Hematopoietic multipotent progenitor cell treated with erythropoietin and hydrocortisone succinate and interleukin-3 and kit ligand, for 6 days (in vitro differentiated cells): ENCODE measurements around the gene TMEM119.
"Not testable (repeated sequence)": the region's sequence is repeated elsewhere in the genome, so short reads cannot be mapped to it uniquely, and the experiment has no call there.

ENCODE experiments used
- DNase-seq: peaks from one replicate; pipeline ENCODE4 v3.0.0-alpha.2; 2015

Gene TMEM119

DNA sequence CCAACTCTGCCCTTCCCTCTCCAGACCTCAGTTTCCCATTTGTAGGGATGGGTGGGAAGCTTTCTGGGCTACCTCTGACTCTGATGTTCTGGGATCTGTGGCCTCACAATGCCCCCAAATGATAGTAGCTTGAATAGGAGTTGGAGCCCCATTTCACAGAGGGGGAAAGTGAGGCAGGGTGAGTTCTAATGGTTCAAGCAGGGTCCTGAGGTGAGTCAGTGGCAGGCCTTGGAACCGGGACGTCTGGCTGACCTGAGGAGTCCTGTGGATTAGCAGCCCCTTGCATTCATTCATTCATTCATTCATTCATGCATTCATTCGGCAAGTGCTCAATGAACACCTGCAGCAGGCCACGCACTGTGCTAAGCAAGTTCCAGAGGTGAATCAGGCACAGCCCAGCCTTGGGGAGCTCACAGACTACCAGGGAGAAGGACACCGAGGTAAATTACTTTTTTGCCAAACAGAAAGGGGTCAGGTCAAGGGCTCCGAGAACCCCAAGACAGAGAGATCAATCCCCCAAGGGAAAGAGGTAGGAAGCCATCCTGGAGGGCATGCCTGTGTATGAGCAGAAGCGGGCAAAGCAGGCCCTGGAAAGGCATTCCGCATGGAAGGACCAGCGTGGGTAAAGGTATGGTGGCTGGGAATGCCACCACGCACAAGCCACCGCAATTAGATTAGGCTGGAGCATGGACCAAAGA, 818 bp upstream of the TMEM119 start:
- no peak for DNase-seq

DNA sequence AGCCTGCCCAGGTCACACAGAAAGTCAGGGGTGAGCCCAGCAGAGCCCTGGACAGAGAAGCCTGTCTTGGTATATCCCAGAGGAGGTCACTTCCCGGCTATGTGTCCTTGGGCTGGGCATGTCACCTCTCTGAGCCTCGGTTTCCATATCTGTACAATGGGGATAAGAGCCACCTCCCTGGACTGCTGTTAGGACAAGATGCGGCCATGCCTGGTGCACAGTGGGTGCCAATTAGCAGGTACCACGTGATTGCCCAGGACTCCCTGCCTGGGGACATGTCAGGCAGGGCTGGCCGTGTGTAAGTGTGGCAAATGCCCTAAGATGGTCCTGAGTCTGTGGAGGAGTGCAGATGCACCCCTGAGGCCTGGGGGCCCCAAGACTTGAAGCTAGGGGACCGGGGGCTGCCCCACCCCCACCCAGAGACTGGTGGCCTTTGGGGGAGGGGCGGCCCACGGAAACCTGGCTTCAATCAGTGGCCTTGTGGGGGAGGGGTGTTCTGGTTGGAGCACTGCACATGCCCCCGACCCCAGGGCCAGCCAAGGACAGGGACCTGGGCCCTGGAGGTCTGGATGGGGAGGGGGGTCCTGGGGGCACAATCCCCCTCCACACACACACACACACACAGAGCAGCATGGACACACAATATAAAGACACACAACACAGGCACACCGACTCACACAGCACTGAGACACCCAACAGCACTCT, 878 bp downstream of the TMEM119 start:
- DNase-seq = no peak

DNA sequence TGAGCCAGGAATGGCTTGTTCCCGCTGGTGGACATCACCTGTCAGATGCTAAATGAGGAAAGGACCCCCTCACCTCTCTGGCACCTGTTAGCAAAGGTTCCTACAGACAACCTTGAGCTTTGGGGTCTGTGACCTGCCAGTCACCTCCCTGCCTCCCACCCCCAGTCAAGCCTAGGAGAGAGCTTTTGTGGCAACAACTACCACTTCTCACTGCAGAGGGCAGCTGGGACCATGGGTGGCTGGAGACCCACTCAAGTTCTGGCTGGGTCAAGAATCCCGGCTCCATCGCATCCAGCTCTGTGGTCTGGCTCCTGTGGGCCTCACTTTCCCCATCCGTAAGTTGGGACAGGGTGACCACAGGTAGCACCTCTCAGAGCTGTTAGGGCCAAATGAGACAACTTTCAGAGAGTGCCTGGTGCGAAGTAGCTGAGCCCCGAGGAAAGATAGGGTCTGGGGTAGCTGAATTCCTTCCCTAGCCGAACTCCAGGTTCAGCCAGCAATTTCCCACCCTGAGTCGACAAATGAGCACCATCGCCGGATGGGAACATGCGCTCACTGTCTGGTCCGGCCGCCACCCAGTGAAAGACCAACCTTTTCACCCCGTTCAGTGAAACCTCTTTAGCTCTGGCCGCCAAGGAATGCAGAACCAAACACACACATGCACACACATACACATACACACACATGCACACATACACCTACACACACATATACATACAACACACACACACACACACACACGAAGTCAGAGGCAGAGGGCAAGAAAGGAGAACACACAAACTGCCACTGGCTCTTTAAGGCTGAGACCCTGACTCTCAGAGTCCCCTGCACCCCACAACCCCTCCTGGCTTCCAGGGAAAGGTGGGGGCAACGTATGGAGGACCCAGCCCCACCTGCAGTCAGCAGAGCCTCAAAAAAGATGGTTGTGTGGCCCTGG, 1.9 kb downstream of the TMEM119 start:
- no peak for DNase-seq

DNA sequence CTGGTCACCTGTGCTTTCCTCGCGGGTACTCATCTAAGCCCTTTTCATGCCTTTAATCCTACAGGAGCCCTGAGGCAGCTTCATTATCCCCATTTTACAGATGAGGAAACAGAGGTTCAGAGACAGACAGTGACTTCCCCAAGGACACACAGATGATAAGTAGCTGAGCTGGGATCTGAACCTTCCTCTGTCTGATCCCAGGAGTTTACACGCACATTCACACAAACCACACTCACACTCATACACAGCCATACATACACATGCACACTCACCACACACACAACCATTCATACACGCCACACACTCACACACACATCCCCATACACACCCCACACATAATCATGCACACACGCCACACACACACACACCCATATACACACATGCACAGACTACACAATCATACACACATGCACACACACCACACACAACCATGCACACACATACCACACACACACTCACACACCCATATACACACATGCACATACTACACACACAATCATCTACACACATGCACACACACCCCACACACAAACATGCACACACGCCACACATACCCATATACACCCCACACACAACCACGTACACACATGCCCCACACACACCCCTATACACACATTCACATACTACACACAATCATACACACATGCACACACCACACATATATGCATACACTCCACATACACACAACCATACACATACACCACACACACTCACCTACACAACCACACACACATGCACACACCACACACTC, 2.7 kb downstream of the TMEM119 start:
- DNase-seq = no peak

DNA sequence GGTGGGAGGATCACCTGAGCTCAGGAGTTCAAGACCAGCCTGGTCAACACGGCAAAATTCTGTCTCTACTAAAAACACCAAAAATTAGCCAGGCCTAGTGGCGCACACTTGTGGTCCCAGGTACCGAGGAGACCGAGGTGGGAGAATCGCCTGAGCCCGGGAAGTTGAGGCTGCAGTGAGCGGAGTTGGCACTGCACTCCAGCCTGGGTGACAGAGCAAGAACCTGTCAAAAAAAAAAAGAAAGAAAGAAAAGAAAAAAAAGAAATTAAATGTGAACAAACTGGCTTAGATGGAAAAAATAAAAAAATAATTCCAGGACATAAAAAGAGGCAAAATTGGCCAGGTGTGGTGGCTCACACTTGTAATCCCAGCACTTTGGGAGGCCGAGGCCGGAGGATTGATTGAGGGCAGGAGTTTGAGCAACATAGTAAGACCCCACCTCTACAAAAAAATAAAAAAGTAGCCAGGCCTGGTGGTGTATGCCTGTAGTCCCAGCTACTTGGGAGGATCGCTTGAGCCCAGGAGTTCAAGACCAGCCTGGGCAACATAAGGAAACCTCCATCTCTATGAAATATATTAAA, 3.5 kb downstream of the TMEM119 start:
- no peak for DNase-seq

DNA sequence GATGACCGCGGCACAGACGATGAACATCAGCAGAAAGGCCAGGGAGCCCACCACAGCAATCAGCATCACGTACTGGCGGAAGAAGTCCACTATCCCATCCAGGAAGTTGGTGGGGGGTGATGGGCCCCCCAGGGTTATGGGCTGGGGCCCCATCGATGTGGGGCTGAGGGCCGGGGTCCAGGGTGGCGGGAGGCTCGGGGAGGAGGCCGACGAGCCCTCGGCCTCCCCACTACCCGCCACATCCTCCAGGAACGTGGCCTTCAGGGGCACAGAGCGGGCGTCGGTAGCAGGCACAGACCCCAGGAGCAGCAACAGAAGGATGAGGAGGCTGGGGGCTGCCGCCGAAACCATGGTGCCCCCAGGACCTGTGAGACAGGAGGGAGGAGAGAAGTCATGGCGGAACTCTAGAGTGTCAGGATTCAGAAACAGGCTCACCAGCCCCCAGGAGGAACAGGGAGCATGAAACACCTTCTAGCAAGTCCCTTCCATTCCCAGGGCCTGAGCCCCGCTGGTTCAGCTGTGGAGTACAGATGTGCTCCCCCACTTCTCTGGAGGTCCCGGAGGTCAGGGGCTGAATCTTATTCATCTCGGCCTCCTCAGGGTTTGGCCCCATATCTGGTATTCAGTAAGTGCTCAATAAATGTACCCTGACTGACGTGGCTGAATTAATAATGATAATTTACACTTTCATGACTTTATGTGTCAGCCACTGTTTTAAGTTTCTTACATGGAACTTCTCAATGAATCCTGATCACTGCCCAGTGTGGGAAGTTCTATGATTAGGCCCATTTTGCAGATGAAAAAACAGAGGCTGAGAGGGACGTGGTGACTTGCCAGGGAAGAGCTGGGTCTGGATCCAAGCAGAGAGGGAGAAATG, 5.6 kb downstream of the TMEM119 start:
- DNase-seq = no peak

DNA sequence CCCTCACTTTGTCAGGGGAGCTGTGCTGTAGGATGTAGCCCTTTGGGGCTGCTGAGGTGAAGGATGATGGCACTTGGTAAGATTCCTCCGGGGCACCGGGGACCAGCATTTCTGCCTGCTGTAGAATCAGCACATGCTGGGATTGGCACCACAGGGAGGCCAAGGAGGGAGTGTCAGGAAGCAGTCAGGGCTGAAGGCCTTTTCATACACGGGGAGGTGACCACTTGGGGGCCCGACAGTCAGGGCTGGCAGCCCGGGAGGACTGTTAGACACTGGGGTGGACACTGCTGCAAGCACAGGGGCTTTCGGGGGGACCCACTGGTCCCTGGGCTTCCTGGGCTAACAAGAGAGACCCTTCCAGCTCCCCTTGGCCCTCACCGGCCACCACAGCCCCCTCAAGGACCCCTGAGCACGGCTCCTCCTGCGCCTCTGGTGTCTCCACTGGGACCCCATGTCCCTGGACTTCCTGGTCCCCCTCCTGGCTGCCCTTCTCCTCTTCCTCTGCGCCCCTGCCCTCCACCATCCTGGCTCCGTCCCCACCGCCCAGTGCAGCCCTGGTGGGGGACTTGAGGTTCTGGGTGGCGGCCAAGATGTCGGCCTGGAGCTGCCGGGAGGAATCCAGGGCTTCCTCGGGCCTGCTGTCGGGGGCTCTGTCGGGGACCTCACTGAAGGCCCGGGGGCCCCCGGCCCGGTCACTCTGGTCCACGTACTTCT, 6.5 kb downstream of the TMEM119 start:
- no peak for DNase-seq

DNA sequence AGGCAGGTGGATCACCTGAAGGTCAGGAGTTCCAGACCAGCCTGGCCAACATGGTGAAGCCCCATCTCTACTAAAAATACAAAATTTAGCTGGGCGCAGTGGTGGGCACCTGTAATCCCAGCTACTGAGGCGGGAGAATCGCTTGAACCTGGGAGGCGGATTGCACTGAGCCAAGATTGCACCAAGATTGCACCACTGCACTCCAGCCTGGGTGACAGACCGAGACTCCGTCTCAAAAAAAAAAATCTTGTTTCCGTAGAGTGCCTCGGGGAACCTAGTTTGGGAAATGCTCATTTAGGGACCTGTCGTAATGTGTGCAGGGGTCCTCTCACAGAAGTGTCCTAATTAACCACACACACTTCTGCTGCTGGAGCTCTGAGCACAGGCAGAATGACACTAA, 7.4 kb downstream of the TMEM119 start:
- DNase-seq = not testable (repeated sequence)

DNA sequence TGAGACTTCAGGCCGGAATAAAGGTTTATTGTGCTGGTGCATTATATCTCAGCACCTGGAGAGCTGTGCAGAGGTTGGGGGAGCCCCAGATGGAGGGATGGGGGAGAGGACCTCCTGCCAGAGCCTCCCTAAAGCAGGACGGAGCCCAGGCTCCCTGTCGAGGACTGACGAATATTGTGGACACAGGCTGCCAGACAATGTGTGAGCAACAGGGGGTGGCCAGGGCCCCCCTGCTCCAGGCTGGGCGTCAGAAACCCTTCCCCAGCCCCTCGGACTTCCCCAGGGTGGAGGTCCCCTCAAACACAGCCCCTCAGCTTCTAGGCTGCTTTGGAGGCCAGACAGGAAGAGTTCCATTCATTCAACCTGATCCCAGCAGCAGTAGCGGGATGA, 8.0 kb downstream of the TMEM119 start:
- DNase-seq = no peak

DNA sequence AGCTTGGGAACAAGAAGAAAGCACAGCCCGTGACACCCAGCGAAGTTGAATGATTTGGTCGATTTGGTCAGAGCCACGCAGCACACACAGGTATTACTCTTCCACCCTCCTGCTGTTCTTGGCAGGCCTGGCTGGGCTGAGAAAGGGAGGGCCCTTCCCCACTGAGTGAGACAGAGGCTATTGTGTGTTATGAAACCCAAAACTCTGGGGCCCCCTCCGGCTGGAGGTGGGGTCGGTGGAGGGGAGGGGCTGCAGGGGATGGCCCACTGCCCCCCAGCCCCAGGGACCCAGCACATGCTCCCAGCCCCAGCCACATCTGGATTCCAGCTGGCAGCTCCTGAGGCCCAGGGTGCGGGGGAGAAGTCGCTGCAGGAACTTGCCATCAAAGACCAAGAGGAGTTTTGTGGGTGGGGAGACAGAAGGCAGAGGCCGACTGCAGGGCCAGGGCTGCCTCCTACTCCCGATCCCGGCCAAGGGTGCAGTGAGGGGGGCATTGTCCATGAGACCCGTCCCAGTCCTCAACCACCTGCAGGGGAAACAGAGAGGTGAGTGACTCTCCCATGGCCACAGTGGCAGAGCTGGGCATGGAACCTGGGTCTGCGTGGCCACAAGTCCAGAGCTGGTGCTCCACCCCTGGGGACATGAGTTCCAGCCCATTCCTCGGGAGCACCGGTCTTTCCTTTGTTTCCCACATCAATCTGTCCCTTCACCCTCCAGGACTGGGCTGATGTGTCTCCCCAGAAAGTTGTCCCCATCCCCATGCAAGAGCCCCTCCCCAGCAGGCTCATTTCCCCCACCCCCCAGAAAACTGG, 8.7 kb downstream of the TMEM119 start:
- no peak for DNase-seq

DNA sequence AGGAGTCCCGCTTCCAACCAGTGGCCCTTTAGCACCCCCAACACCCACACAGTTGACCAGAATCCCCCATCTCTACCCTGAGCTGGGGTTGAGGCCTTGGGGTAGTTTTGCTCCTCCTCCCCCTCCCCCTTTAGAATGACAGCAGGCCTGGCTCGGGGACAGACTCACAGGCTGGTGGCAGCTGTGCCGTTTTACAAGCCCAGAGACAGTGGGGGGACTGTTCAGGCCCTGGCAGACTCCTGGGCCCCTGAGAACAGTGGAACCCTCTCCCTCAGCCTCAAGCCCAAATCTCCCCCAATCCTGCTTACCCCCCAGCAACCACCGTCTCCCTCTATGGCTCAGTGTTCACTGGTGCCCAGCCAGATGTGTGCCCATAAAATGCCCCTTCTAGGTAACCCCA, 10.1 kb downstream of the TMEM119 start:
- DNase-seq = no peak

DNA sequence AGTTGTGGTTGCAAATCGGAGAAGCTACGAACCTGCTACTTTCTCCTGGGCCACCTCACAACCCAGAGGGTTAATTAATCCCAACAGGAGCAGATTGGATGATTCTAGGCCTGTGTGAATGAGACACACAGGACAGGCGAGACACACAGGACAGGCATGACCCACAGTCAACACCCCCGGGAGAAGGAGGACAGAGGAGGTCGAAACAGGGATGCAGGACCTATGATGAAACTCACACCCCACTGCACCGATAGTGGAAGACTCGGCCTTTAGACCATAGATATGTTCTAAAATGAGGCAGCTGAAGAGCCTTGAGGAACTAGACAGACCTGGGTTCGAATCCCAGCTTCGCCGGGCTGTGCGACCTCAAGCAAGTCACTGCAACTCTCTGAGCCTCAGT, 11.6 kb downstream of the TMEM119 start:
- DNase-seq = no peak

DNA sequence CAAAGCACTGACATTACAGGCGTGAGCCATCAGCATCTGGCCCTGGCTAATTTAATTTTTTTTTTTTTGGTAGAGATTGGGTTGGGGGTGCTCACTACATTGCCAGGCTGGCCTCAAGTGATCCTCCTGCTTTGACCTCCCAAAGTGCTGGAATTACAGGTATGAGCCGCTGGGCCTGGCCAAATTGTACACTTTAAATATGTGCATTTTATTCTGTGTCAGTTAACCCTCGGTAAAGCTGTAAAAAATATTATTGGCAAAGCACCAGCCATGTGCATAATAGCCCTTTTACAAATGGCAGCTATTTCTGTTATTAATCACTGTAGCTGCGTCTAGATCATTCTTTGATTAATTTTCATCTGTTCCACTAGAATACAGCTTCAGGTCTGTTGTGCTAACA, 12.0 kb downstream of the TMEM119 start:
- DNase-seq = no peak

DNA sequence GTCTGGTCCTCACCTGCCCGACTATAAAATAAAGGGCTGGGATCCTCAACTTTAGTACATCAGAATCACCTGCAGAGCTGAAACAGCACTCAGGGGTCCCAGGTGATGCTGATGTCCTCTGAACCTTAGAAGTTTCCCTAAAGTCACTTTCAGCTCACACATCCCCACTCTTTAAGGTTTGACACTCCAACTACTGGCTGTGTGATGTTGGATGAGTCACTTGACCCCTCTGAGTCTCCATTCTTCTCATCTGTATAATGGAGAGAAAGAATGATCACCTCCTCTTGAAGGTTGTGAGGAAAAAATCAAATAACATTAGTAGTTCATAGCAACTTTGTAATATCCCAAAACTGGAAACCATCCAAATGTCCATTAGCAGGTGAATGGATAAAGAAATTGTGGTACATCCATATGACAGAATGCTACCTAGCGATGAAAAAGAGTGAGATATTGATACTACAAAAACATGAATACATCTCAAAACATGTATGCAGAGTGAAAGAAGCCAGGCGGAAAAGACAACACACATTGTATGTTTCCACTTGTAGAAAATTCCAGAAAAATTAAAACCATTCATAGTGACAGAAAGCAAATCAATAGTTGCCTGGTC, 13.3 kb downstream of the TMEM119 start:
- no peak for DNase-seq

DNA sequence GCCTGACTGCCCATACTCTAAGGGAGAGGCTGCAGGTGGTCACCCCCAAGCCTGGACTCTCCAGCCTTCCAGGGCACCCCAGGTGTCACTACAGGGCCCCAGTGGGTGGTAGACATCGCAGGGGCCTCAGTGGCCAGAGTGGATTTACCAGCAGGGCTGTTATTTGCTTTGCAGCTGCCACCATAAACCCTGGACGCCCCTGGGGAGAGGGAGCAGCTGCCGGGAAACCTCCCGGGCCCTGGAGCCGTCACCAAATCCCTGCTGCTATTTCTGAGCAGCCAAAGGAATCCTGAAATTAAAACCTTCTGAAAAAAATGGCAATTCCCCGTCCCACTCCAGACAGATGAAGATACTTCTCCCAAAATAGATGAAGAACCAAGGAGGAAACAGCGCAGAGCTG, 13.9 kb downstream of the TMEM119 start:
- DNase-seq = no peak

DNA sequence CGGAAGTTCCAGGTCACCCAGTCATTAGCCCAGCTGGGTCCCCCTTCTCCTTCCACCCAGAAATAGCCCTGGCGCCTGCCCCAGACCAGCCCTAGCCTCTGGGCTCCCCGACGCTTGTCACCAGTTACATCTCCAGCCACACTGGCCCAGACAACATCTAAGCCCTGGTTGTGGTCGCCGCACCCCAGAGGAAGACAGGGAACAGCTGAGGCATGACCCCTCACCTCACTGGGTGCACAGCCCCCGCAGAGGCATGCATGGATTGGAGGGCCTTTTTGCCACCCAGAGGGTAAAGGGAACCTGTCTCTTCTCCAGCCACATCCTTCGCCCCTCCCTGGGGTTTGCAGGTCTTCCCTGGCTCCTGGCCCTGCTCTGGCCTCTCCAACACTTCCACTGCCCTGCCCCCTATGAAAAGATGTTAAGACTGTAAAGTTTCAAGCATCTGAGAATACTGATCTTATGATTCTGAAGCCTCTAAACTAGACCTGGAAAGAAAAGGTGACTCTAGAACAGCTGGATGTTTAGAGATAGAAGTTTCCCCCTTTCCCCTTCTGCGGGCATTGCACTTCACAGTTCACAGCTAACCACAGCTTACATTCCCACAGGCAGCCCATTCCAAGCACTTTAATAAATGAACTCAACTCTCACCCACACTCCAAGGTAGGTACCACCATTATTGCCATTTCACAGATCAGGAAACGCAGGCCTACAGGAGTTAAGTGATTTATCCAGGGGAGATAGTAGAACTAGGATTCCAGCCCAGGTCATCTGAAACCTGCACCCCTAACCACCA, 14.7 kb downstream of the TMEM119 start:
- no peak for DNase-seq

DNA sequence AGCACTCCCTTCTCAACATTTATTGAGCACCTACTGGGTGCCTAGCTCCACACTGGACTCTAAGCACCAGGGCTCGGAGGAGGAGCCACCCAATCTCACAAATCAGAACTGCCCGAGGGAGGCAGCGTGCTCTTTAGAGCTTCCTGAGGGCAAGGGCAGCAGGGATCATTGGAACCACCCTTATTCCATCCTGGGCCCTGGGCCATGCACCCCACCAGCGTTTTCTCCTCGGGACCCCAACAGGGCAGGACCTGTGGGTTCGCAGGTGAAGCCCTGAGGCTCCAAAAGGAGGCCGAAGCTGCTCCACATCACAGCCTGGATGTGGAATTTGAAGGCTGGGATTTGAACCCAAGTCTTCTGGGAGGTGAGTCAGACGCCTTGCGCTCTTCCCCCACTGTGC, 15.4 kb downstream of the TMEM119 start:
- no peak for DNase-seq
